ENCODE data around the gene MLX. TPM values are rescaled to one million over a fixed set of nuclear protein-coding genes. Genes with fewer than 3 reads are reported as not detected.
A peak's percentile ranks its signal among the peaks of the same experiment; 100 is the strongest.

The MLX gene
- total and polyA plus RNA-seq, 11 donors: 48.1 to 76.2 (median 57.9) TPM

- no peaks in the 10 kb centered on the region for H3K27me3 ChIP-seq
- intact Hi-C loops (cut with DNase I): loop anchor here in 2 of 10 donors (5.0 to 10.0 kb wide), 2 partner anchors 40 to 63 kb away; partner anchors contain the start of gene PLEKHH3 (in 1 of the 2)
- ATAC-seq: no peak
- no peak for DNase-seq
- no peak overlapping the region for H3K4me3 ChIP-seq
- H3K9me3 ChIP-seq: no peaks in the 10 kb centered on the region
- TF ChIP-seq CTCF (IDR thresholded peaks at IDR 0.05) (no peak), POLR2A (IDR thresholded peaks at IDR 0.05) (no peak)
- H3K4me1 ChIP-seq: peaks cover 3 to 28% (median 15%) of the 10 kb centered on the region in 12 donors
- WGBS, 4 donors: 95 to 98% (median 96%) methylated on average over 4 of the region's 4 CpGs
- H3K36me3 ChIP-seq: peaks cover 0 to 47% (median 43%) of the 10 kb centered on the region in 9 donors
- H3K27ac ChIP-seq: no peak overlapping the region
Observed at GRCh38 chr17:42612013-42612412, 45.1 kb downstream of the MLX start.

GRCh38 chr17:42613699-42614295, 46.9 kb downstream of the MLX start:
- Histone ChIP-seq H3K27me3 (no peaks in the 10 kb centered on the region), H3K4me3 (no peak overlapping the region), H3K36me3 (peaks cover 0 to 47% (median 43%) of the 10 kb centered on the region in 9 donors), H3K27ac (no peak overlapping the region), H3K9me3 (no peaks in the 10 kb centered on the region), H3K4me1 (peaks cover 0 to 27% (median 12%) of the 10 kb centered on the region in 12 donors)
- ATAC-seq (no peak), DNase-seq (no peak)
- TF ChIP-seq CTCF (IDR thresholded peaks at IDR 0.05) (no peak), POLR2A (IDR thresholded peaks at IDR 0.05) (no peak)
- 91 to 95% (median 94%) methylated on average over 14 to 17 of the region's 17 CpGs for WGBS, 4 donors
- intact Hi-C loops (cut with DNase I): loop anchor here in 2 of 10 donors (5.0 to 10.0 kb wide), 2 partner anchors 39 to 61 kb away; partner anchors contain the start of gene PLEKHH3 (in 1 of the 2)

- H3K27me3 ChIP-seq: no peaks in the 10 kb centered on the region
- WGBS, 4 donors: 35 to 47% (median 39%) methylated on average over 4 of the region's 4 CpGs
- peaks cover 0 to 22% (median 10%) of the 10 kb centered on the region in 12 donors for H3K4me1 ChIP-seq
- no peak for DNase-seq
- intact Hi-C loops (cut with DNase I): loop anchor here in 6 of 10 donors (2.0 to 10.0 kb wide), 5 partner anchors 34 to 61 kb away; partner anchors contain the start of genes TUBG2 (in 2 of the 6) and PLEKHH3 (in 1 of the 6)
- no peaks in the 10 kb centered on the region for H3K9me3 ChIP-seq
- H3K4me3 ChIP-seq: peak overlapping the region in 5 of 12 donors; percentile 2 to 23 (median 3)
- H3K36me3 ChIP-seq: peaks cover 0 to 32% (median 29%) of the 10 kb centered on the region in 9 donors
- ATAC-seq: peak; percentile 13 to 18 (median 18)
- peak overlapping the region in 11 of 12 donors; percentile 5 to 83 (median 69) for H3K27ac ChIP-seq
- no peak for TF ChIP-seq POLR2A (IDR thresholded peaks at IDR 0.05)
- no peak for TF ChIP-seq CTCF (IDR thresholded peaks at IDR 0.05)
Observed at GRCh38 chr17:42617956-42618431, 51.1 kb downstream of the MLX start.

Data from heart left ventricle (tissue), 16 donors.